MV-4-11 (cell line): ENCODE measurements around the gene MAMLD1.
"Not testable (repeated sequence)": the region's sequence is repeated elsewhere in the genome, so short reads cannot be mapped to it uniquely, and the experiment has no call there.

Source experiments
- DNase-seq: peaks from one replicate; lab custom pipeline; 2025; lab: John Stamatoyannopoulos, UW

MAMLD1 gene, protein sequence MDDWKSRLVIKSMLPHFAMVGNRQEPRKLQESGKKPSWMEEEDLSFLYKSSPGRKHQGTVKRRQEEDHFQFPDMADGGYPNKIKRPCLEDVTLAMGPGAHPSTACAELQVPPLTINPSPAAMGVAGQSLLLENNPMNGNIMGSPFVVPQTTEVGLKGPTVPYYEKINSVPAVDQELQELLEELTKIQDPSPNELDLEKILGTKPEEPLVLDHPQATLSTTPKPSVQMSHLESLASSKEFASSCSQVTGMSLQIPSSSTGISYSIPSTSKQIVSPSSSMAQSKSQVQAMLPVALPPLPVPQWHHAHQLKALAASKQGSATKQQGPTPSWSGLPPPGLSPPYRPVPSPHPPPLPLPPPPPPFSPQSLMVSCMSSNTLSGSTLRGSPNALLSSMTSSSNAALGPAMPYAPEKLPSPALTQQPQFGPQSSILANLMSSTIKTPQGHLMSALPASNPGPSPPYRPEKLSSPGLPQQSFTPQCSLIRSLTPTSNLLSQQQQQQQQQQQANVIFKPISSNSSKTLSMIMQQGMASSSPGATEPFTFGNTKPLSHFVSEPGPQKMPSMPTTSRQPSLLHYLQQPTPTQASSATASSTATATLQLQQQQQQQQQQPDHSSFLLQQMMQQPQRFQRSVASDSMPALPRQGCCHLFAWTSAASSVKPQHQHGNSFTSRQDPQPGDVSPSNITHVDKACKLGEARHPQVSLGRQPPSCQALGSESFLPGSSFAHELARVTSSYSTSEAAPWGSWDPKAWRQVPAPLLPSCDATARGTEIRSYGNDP

DNA sequence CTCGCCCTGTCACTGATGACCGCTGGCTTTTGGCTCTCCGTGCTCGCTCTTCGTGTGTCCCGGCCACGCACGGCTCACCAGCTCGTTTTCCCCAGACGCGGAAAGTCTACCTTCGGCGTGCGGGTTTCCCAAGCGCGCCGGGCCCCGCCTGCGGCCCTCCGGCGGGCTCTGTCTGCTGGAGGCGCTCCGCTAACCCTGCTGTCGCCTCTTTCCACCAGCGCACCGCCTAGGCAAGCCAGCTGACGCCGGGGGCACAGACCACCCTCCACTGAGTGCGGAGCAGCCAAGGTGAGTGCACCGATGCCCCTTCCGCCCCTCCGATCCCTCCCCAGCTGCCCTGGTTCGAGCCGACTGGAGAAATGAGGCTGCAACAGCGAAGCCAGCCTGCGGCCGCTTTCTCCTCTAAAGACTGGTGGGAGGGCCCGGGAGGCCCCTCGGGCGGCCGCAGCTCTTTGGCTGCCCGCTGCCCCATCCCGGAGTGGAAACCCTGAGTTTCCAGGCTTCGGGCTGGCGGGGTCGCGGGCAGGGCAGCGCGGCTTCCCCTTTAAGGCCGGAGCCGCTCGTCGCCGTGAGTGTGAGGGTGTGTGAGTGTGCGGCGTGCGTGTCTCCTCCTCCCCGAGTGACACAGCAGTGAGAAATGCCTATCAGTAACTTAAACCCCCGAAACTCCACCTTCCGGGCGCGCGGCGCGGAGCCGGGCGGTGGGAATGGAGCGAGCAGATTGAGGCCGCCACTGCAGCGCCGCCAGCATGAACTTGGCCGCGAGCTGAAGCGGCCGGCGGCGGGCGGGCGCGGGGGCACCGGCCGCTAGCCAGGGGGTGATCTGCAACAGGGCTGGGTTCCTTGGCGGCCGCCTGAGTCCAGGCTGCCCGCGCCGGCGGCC, at the start of gene MAMLD1:
MAMLD1 (plus strand) TSS at position 719 of the 883 bp plus-strand sequence. CDS start 82,200 bp downstream, outside the sequence.
- DNase-seq: peak; percentile 43

DNA sequence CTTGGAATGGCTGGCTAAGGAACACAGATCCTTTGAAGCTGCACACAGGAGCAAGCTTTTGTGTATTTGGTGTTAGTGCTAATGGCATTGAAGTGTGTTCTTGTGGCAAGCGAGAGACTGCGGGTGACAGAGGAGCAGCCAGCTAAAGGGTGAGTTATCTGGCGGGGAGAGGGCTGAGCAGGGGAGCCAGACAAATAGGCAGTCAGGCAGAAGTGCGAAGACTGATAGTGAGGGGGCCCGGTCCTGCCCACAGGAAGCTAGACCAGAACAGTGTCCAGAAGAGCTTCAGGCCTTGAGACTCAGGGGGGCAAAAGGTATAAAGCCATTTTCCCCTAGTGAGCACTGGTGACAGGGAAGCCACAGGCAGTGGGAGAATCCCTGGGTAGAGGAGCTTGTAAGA, 49.6 kb upstream of the MAMLD1 start:
- no peak for DNase-seq

DNA sequence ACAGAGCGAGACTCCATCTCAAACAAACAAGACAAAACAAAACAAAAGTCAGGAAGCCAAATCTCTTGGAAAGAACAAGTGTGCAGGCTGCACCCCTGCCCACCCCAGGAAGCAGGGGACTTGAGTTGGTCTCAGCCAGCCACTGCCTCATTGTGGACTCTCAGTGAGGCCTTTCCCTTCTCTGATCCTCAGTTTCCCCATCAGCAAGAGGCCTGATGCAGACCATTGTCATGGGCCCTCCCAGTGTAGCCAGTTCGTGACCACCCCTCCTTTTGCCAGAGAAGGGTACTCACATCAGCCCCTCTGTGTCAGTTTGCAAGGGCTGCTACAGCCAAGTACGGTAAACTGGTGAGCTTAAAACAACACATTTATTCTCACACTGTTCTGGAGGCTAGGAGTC, 48.9 kb upstream of the MAMLD1 start:
- DNase-seq: no peak

DNA sequence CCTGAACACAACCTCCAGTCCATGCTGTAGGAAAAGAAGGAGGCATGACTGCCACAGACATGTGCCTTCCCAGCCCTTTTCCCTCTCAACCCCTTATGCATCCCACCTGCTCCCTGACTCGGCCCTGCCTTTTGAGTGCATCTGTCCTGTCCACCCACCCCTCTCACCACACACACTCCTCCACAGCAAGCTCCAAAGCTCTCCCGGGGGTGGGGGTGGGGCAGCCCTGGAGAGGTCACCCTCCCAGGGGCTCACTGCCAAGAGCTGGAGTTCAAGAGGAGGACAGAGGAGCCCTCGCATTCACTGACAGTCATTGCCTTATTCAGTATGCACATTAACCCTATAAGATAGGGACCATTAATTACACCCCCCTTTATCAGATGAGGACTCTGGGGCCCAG, 46.6 kb upstream of the MAMLD1 start:
- no peak for DNase-seq

DNA sequence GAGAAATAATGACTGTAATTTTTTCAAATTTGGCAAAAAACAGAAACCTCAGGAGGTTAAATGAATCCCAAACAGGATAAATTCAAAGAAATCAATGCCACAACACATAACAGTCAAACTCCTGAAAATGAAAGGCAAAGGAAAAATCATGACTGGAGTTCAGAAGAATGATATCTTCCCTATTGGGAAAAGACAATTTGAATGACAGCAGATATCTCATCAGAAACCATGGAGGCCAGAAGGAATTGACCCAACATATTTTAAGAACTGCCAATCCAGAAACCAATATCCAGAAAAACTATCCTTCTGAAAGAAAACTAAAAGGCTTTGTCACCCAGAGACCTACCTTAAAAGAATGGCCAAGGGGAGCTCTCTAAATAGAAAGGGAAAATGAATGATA, 40.1 kb upstream of the MAMLD1 start:
- DNase-seq: no peak

DNA sequence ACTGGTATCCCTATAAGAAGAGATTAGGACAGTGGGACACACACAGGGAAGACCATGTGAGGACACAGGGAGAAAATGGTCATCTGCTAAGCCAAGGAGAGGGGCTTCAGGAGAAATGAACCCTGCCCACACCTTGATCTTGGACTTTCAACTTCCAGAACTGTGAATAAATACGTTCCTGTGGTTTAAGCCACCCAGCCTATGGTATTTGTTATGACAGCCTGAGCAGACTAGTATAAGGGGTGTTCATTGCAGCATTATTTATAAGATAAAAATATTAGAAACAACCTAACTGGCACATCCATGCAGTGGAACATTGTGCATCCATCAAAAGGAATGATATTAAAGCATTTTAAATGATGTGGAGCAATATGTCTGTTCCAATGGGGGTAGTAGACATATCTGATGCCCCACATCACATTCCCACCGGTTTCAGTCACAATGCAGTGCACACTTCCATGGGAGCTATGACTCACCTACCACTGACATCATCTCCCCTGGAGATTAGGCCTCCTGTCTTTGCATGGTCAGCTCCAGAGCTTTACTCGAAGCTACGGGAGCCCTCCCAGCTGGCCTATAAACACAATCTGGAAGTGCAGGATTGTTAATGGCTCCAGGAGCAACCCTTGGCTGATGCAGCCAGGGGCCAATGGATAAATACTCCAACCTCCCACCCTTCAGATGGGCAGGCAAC, 38.9 kb upstream of the MAMLD1 start:
- no peak for DNase-seq

DNA sequence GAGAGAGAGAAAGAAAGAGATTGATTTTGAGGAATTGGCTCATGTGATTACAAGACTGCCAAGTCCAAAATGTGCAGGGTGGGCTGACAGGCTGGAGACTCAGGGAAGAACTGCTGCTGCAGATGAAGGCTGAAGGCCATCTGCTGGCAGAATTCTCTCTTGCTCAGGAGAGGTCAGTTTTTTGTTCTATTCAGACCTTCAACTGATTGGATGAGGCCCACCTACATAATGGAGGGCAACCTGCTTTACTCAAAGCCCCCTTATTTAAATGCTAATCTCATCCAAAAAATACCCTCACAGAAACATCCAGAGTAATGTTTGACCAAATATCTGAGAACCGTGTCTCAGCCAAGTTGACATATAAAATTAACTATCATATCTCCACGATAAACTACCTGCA, 38.2 kb upstream of the MAMLD1 start:
- no peak for DNase-seq

DNA sequence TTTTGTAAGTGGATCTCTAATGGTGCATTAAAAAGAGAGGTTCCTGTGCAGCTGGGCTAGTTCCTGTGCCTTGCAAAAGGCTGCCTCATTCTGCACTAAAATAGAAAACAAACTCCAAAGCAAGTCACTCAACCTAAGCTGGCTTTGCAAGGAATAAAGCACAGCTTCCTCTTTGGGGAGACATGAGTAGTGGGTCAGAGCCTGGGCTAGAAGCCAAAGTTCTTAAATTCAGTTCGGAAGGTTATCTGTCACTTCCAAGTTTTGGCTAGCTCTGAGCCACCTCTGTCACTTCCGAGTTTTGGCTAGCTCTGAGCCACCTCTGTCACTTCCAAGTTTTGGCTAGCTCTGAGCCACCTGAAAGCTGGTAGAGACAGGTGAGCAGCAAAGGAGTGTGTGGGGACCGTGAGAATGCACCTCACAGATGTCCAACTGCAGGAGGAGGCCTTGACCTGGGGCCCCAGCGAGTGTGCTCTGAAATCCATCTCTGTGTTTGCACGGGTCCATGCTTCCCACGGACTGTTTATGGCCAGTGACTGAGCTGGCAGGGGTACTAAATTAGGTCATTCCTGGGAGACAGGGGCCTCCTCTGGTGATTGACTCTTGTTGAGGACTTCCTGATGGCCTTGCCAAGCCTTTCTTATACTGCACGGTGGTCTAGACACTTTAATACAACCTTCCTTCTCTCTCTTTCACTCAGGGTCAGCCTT, 36.4 kb upstream of the MAMLD1 start:
- DNase-seq: no peak

DNA sequence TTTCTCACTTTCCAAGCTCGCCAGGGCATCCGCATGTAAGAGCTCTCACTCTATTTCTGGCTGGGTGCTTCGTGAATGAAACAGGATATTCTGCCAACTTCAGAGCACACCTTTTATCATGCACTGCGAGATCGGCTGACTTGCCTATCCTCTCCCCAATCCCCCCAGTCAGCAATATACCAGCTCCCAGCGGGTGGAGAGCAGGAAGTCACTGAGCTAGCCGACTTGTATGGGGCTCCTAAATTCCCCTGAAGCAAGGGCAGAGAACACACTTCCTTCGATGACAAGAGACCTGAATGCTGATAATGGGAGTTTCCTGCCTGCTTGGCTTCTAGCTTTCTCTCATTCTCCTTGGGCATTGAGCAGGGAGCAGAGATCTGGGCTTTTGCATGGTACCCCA, 33.8 kb upstream of the MAMLD1 start:
- no peak for DNase-seq

DNA sequence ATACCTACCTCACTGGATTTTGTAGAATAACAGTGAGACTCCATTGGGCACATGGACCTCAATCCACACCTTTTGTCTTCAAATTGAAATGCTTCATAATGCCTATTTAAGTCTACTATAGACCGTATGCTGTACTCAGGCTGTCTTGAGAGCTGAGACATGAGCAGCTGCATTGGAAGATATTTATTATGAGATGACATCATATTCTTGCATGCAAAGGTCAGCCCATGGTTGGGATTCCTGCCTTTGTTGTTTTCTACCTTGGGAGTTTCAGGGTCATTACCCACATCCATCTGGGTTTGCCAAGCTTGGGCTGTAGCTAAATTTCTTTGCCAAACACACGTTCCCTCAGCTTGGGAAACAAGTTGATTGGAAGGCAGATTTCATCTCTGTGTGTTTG, 33.2 kb upstream of the MAMLD1 start:
- no peak for DNase-seq

DNA sequence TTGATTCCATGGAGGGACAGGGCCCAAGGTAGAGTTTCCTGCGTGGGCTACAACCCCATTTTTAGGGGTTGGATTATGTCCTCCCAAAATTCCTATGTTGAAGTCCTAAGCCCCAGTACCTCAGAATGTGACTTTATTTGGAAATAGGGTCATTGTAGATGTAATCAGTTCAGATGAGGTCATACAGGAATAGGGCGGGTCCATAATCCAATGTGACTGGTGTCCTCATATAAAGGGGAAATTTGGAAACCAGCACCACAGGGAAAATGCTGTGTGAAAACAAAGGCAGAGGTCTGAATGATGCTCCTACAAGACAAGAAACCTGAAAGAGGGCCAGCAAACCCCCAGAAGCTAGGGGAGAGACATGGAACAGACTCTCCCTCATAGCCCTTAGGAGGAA, 31.1 kb upstream of the MAMLD1 start:
- no peak for DNase-seq

DNA sequence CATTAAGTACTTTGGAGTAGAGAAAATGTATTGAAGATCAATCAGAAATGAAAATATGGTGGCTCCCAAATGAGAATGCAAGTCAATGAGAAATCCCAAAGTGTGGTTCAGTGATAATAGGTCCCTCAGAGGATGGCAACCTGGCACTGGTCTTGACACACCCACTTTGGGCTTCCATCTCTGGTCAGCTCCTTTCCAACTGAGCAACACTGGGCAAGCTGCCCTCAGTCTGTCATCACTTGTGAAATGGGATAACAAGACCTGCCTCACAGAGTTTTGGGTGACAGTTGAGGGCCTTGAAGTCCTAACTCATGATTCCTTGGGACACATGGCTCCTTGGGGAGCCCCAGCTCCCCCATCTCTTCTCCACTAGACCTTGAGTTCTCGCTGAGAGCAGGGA, 29.0 kb upstream of the MAMLD1 start:
- no peak for DNase-seq

DNA sequence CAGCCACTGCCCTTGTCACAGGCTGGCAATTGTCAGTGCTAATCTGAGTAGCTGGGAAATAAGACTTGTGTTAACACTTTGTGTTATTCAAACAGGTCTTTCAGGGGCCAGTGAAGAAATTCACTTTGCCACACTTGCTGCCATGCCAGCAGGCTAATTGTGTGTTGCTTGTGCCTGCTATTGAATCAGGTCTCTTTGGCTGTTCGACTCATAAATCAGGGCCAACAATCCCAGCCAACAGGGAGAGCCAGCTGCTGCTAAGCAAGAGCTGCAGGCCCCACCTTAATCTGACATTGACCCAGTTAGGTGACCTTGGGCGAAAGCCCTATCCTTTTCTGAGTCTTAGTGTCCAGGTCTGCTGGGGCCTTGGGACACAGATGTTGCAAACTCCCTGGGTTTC, 28.1 kb upstream of the MAMLD1 start:
- DNase-seq: no peak

DNA sequence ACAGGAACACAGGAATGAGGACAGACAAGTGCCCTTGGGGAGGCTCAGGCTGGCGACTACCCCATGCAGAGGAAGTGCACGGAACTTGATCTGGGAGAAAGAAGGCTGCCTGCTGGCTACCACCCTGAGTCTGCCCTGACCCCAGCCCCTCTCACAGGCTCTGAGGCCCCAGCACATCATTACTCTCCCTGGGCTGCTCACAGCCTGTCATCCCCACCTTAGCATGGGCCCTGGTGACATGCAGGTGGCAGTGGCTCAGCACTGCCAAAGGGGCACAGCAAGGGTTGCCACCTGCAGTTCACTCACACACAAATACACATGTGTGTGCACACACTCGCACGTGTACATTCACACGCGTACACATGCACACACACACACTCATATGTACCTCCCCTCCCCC, 26.1 kb upstream of the MAMLD1 start:
- DNase-seq: no peak

DNA sequence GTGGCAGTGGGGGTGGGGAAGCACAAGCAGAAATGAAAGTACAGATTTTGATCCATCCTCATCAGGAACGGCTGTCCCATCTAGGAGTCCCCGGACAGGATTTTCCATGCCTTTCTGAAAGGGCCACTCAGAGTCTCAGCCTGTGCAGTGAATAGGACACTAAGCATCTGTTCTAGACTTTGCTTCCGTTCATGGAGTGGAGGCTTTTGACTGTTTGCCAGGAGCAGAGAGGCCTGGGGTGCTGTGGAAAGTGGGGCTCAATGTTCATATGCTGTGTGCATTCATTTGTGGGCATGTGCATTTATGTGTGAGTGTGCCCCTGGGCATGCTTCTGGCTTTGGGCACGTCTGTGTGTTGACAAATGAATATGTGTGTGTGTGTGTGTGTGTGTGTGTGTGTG, 25.6 kb upstream of the MAMLD1 start:
- no peak for DNase-seq

DNA sequence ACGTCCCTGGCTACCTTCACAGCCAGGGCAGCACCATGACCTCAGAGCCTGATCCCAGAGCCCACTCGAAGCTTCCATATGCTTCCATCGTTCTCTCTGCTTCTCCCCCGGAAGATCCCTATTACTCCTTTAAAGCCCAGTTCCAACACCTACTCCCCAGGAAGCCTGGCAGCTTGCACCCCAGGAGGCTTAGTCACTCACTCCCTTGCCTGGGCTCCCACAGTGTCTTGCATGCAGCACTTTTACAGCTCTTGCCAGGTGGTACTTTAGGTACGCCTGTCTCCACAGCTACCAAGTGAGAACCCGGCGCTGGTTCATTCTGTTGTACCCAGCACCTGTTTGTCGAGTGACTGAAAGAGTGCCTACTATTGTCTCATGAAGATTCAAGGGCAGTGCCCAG, 24.5 kb upstream of the MAMLD1 start:
- no peak for DNase-seq

DNA sequence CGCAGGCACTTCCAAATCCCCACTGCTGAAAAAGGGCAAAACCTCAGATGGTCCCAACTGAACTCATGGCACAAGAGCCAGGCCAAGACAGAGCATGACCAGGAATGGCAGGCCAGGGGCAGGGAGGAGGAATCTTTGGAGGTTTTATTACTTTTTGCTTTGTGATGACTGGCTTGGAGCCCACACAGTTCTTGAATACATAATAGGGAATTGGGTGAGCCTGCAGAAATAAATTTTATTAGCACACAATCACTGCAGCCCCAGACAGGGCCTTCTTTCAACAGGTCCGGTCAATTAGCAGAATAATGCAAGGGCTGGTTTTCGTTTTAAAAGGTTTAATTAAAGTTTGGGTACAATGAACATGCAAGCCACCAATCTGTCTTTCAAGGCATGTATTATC, 23.4 kb upstream of the MAMLD1 start:
- no peak for DNase-seq

DNA sequence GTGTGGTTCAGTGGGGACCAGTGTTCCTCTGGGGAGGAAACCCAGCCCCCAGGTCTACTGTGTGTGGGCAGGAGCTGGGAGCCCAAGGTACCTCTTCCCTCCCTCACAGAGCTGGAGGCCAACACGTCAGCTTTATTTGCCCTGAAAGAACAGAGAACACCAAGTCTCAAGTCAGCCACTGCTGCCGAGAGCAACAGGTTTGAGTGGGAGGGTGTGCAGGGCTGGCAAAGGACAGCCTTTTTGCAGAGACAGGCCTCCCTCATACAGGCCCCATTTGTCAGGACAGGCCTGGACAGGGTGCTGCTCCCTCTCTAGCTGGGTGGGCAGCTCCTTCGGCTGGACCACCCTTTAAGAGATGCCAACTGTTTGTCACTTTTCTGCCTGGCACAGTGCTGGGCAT, 22.8 kb upstream of the MAMLD1 start:
- DNase-seq: not testable (repeated sequence)

DNA sequence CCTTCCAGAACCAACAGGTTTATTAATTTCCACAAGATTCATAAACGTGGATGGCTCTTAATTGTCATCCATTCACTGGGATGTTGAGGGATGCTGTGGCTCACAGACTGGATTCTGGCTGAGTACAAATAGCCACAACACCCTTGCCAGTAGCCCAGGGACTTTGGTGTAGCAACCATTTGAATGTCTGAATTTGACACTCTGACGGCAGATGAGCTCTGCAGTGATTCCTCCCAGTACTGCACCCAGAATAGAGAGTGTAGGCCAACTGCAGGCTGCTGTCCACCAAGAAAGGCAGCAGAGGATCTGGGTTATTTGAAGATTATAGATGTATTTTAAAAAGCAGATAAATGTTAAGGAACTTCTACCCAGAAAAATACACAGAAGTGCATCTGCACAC, 15.6 kb upstream of the MAMLD1 start:
- no peak for DNase-seq

DNA sequence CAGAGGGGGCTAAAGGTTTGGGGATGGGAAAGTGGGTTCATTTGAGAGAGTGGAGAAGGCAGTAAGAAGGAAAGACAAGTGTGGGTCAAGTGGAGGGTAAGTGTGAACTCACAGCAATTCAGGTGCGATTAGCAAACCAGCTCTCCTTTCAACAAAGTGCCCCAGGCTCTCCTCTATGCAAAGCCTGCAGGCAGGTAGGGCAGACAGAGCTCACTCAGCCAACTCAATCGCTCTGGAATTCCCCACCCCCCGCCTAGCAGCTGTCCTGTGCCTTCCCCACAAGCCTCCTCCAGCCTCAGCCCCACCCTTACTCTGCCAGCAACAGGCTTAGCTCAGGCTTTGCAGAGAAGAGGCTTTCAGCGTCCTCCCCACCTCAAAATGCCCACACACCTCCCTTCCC, 14.8 kb upstream of the MAMLD1 start:
- DNase-seq: no peak

DNA sequence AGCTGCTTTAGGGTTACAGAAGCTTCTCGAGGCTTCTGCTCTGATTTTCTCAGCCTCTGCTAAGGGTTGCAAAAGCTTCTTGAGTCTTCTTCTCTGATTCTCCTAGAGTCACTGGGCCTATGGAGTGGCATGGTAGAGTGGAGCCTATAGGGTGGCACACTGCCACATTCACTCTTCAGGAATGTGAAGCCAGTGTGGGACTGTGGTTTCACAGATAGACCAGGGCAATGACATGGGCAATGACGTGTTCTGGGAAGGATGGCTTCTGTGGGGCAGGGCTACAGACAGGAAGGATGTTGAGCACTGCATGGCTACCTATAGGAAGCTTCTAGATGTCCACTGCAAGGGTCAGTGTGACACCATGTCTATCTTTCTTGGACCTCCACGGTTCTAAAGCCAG, 11.0 kb upstream of the MAMLD1 start:
- no peak for DNase-seq
